Lung microvascular endothelial cell (primary cell): Measurements from ENCODE around the gene TMPRSS9. TPM values are rescaled to one million over a fixed set of nuclear protein-coding genes. Genes with fewer than 3 reads are reported as not detected.
"Not testable (repeated sequence)": the region's sequence is repeated elsewhere in the genome, so short reads cannot be mapped to it uniquely, and the experiment has no call there.

Source experiments
- DNase-seq, 2 donors: peaks; one replicate each; pipeline versions ENCODE4 v3.0.0 to v3.0.0-alpha.2; 2010; ENCODE audit warnings: low read depth in 2 of 2
- total RNA-seq: library from RNA; depleted of rRNA; stranded (reverse); fragments of >200 nt; gene quantifications from 2 replicates; pipeline ENCODE4 v1.2.1, GENCODE V29; 2014

TMPRSS9 gene
- total RNA-seq, 1 donor from 2014 or later: 0.20 TPM

DNA sequence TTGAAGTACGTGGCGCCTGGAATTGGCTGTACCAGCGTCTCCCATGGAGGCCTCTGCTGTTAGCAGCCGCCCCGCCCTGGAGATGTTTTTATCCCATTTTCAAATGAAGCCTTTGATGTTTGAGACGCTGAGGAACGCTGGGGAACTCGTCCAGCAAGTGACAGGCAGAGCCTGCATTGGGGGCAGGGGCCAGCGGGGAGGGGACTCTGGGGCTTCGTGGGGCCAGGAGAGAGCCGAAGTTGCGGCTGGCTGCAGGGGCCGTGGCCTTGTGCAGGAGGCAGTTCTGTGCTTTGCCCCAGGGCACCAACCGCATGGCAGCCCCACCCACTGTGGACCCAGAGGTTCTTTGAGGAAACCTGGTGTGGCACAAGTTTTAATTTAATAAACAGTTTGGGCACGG is 18.1 kb upstream of the TMPRSS9 start:
- DNase-seq: no peak

DNA sequence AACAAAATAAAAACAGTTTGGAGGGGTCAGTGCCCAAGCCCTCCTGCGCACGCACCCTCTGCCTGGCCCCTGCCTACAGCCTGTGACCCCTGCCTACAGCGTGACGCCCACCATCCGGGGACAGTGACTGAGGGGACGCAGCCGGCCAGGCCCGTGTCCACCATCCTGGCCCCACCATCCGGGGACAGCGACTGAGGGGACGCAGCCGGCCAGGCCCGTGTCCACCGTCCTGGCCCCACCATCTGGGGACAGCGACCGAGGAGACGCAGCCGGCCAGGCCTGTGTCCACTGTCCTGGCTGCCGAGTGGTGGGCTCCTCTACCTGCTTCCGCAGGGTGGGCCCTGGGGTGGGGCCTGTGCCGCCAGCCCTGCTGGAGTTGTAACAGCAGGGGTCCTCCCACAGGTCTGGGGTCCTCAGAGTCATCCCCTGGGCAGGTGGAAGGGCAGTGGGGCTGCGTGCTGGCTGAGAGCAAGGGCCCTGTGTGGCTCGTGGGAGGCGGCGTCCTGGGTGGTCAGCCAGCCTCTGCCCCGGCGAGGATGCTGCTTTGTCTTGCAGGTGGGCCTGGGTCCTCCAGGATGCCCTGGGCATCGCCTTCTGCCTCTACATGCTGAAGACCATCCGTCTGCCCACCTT is 17.3 kb upstream of the TMPRSS9 start:
- no peak for DNase-seq

- no peak for DNase-seq
Measured at GRCh38 chr19:2343289-2343982, 16.6 kb upstream of the TMPRSS9 start.

- DNase-seq: no peak
Measured at GRCh38 chr19:2344381-2344870, 15.6 kb upstream of the TMPRSS9 start.

GRCh38 chr19:2345076-2345475 is 15.0 kb upstream of the TMPRSS9 start:
- no peak for DNase-seq

GRCh38 chr19:2345794-2346663 is 14.0 kb upstream of the TMPRSS9 start:
- peak; percentile 22 to 65 for DNase-seq

- not testable (repeated sequence) for DNase-seq
Measured at GRCh38 chr19:2349818-2350217, 10.2 kb upstream of the TMPRSS9 start.

DNA sequence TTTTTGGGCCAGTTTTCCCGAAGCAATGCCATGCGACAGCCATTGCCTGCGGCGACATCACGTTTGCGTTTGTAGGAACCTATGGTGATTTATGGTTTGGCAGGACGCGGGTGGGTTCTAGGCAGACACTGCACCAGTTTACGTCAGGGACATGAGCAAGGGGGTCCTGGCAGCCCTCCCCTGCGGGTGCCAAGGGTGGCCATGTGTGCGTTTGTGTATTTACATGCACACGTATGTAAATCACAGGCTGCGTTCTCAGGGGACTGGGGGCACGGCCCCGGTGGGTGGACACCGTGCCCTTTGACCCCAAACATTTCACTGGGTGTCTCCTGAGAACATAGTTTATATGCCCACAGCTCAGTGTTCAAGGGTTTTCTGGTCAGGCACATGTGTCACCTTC is 9.4 kb upstream of the TMPRSS9 start:
- DNase-seq: no peak

DNA sequence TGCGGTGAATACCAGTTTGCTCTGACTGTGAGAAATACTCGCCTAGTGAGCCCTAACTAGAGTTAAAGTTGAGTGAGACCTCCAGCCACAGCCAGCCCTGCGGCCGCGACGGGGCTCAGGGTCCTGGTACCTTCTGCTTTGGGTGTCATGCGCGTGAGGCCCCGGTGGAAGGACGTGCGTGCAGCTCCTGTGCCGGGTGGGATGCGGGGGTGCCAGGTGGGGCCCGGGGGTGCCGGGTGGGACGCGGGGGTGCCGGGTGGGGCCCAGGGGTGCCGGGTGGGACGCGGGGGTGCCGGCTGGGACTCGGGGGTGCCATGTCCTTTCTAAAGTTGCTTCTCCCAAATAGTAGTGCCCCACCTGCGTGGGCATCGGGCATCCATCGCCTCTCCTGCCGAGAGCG is 8.5 kb upstream of the TMPRSS9 start:
- no peak for DNase-seq

GRCh38 chr19:2352121-2352520 is 7.9 kb upstream of the TMPRSS9 start:
- DNase-seq: no peak

DNA sequence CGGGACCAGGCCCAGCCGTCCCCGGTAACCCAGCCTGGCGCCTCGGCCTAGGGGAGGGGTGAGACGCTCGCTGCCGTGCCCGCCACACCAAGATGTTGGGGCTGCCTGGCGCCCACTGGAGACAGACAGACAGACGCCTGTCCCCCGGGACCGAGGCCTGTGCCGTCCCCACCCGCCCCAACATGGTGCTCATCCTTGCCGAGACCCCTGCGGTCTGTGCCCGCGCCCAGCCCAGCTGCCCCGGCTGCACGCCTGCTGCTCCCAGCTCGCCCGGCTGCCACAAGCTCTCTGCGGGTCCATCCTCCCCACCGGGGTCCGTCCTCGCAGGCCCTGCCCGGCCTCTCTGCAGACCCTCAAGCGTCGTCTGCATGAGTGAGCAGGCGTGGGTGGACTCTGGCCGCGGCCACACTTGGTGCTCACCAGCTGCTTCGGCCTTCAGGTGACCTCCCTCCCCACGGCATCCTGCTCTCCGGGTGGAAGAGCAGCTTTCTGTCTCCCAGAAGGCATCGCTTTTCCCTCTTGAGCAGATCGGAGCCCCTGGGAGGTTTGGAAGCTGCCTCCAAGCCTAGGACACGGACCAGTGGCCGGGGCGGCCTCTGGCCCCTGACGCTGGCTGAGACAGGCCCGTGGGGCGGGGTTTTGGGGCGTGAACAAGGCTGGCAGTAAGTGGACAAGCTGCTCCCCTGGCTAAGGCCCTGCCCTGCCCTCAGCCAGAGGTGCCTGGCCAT is 6.7 kb upstream of the TMPRSS9 start:
- DNase-seq: no peak

DNA sequence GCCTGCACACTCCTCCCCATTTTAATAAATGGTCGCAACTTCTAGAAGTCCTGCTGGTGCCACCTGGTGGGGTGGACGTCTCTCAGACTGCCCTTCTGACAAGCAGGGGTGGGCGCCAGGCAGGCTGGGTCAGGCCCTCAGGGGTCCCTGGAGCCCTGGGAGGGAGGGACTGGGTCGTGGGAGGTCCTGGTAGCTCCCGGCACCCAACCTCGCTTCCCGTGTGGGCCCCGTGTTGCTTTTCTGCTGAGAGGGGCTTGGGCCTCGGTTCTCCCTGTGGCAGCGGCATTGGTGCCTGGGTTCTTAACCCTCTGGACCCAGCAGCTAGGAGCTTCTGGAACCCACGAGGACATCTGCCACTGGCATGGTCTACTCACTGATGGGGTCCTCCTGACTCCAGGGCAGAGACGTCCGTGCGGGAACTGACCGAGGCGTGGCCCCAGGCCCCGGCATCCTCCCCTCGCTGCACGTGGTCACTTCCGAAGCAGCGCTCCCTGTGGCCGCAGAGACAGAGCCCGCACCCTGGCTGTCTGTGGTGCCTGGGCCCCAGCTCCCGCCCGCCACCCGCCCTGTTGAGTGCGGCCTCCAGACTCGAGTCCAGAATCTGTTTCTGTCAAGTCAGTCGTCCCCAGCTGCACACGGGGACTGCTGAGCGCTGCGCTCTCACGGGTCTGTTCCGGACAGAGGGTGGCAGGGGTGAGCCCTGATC is 6.0 kb upstream of the TMPRSS9 start:
- DNase-seq: no peak

GRCh38 chr19:2354670-2355069 is 5.4 kb upstream of the TMPRSS9 start:
- no peak for DNase-seq

- DNase-seq: no peak
Measured at GRCh38 chr19:2355168-2356035, 4.7 kb upstream of the TMPRSS9 start.

DNA sequence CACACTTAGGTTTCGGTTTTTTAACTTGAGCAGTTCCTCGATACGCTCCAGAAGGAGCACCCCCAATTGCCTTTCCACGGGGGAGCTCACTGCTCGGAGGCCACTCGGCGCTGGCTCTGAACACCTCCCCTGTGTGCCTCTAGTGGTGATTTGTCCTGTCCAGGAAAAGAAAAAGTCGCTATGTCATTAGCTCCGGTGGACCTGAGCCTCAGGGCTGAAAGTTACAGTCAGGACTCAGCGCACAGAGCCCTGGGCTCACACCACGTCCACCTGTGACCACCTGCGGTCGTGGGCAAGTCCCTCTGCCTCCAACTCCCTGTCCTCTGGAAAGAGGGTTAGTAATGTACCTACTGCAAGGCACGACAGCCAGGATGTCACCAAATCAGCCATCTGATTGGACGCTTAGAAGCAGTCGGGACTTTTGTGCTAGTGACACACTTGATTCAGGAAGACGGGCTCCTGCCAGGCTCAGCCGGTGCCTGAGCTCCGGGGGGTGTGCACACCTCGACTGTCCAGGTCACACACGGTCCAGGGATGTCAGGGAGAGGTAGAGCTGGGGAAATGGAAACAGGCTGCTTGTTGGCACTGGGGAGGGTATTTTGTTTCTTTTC is 3.9 kb upstream of the TMPRSS9 start:
- DNase-seq: no peak

- no peak for DNase-seq
Measured at GRCh38 chr19:2357279-2358206, 2.5 kb upstream of the TMPRSS9 start.

DNA sequence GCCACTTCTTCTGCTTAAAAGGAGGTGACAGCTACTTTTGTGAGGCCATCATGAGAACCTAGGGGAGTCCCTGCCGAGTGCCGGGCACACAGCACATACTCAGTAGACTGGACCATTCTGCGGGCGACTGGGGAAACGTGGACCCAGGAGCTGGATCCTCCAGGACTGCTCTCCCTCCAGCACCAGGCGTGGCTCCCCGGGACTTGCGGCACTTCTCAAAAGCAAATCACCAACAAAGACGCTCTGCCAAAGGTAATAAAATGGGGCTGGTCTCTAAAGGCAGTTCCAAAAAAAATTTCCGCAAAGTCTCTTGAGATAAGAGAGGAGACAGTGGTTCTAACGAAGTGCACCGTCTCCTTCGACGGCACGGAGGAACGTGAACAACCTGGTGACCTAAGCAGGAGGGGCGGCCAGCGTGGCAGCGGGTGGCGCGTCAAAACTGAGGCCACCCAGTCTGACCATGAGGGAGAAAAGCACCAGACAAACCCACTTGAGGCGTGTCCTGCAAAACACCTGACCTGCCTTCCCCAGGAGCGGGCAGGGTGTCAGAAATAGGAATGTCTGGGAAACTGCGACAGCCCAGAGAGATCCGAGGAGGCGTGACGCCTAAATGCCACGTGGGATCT is 1.4 kb upstream of the TMPRSS9 start:
- no peak for DNase-seq

GRCh38 chr19:2360833-2361232 is 768 bp downstream of the TMPRSS9 start:
- no peak for DNase-seq
